Stimulated activated naive CD8-positive, alpha-beta T cell treated with anti-CD3 and anti-CD28 coated beads, Interleukin-15, Interleukin-2, amounts not matched to agents 100 U/mL and 50 U/mL, for 24 hours (primary cell): Measurements from ENCODE around the gene CASTOR1.
A peak's percentile ranks its signal among the peaks of the same experiment; 100 is the strongest.
"Not testable (repeated sequence)": the region's sequence is repeated elsewhere in the genome, so short reads cannot be mapped to it uniquely, and the experiment has no call there.

Experiments
- ATAC-seq: fragments of 150-1000 bp; cut with Tn5 transposase; one replicate; pipeline ENCODE4 v1.10.0; 2021
- DNase-seq: peaks from one replicate; pipeline ENCODE4 v3.0.0; 2021

Gene CASTOR1

GRCh38 chr22:30289141-30289979, at the start of gene CASTOR1:
Gene CASTOR1, minus strand, starts transcription at chr22:30289505. Its CDS starts 8 bp downstream, at chr22:30289497.
- peak; percentile 94 for DNase-seq
- peak; percentile 88 for ATAC-seq

GRCh38 chr22:30338802-30339201, 49.5 kb upstream of the CASTOR1 start:
- ATAC-seq: no peak
- no peak for DNase-seq

DNA sequence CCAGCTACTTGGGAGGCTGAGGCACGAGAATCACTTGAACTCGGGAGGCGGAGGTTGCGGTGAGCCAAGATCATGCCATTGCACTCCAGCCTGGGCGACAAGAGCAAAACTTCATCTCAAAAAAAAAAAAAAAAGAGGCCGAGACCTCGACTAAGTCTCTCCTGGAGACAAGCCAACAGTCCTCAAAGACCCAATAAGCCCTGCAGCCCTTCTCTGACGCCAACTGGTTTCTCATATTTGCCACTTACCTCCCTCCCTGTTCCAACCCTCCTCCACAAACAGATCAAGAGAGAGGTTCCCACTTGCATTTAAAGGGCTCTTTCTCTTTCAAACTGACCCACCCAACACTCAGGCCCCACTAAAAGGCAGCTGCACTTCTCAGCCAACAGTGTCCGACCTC, 49.0 kb upstream of the CASTOR1 start:
- DNase-seq, ATAC-seq: not testable (repeated sequence)

DNA sequence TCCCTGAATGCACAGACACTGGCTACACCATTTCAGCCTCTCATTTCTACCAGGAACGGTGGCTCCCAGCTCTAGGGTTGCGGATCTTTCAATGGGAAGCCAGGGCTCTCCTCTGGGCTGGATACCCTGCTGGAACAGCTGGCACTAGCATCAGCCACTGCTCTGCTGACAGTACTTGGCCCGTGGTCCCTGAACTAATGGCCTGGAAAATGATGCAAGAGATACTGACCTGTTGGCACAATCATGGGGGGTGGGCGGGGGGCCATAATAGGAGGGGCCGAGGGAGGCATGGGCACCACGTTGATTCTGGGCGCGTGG, 48.1 kb upstream of the CASTOR1 start:
- ATAC-seq (no peak), DNase-seq (no peak)

- ATAC-seq (no peak), DNase-seq (no peak)
Measured at GRCh38 chr22:30336752-30337460, 47.6 kb upstream of the CASTOR1 start.

DNA sequence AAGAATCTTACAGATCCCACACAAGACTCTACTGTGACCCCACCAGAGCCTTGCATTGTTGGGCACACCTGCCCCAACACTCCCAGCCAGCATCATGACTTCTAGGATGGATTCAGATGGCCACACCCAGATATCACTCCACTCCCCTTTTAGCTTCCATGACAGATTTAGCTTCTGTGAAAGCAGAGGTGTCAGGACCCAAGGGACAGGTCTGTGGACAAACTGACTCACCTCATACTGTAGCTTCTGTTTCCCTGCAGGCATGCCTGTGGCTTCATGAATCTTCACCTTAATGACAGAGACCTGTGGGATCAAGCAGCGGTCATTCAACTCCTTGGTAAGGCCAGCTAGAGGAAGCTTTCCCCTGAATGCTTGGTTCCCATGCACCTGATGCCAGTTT, 45.9 kb upstream of the CASTOR1 start:
- no peak for ATAC-seq
- no peak for DNase-seq

- no peak for ATAC-seq
- no peak for DNase-seq
Measured at GRCh38 chr22:30334646-30335045, 45.3 kb upstream of the CASTOR1 start.

DNA sequence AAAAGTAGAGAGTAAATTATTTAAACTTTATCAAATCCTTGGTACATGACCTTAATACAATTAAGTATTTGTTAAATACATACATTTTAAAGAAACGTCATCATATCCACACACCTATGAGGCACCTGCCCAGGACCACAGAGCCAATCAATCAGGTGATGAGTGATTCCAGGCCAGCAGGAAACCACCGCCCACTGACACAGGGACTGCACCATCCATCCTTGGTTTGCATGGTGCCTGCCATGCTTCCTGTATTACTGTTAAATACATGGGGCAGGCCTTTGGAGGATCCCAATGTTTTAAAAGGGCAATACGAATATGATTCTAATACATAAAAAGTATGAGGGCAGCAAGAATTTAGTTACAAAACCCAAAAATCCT, 44.4 kb upstream of the CASTOR1 start:
- no peak for DNase-seq
- no peak for ATAC-seq

DNA sequence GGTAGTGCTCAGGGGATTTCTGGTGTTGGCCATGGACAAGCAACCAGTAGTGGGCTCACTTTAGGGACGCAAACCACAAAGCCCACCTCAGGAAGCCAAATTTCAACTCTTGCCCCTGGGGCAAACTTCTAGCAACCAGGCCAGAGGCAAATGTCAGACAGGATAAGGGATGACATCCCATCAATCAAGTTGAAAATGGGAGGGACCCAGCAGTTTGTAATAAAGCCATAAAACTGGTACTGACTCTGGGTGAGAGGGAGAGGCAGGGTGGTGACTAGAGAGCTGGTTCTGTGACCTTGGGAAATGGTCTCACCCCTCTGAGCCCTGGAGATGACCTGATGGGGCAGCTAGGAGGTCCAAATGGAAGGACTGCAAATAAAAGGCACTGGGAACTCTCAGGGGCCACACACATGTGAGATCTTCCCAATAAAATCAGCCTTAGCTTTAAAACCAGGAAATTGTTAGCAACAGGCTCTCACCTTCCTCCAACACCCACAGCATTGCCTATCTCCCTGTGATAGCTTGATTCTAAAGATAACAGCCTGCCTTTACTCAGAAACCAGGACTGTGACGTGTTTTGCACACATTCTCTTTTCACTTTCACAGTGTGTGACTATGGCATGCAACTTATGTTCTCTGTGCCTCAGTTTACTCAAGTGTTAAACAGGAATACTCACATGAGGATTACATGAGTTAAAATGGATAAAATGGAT, 43.8 kb upstream of the CASTOR1 start:
- ATAC-seq: no peak

GRCh38 chr22:30332551-30332950, 43.2 kb upstream of the CASTOR1 start:
- no peak for ATAC-seq
- no peak for DNase-seq

More for the DNA sequence above, 43.8 kb upstream of the CASTOR1 start:
- no peak for DNase-seq

DNA sequence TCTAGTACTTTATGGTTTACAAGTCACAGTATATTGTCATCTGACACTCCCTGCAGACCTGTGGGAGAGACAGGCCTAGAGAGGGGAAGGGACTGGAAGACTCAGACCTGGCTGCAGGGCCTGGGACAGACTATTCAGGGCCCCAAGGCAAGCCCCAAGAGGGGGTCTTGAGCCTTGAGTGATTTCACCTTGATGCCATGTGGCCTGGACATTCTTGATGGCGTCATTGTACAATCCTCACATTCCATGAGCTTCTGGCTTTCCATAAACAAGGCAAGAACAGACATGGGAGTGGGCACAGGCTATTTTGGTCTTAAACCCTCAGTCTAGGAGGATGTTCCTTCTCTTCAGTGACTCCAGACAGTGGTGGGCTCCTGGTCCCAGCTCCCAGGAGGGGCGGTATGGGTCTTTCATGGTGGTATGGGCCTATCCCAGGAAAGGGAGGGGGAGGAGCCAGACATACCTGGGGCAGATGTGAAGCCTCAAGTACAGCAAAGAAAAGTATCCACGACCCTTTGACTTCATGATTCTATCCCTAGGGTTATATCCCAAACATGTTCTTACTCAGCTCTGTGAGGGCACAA, 39.3 kb upstream of the CASTOR1 start:
- no peak for DNase-seq

GRCh38 chr22:30327864-30328345, 38.6 kb upstream of the CASTOR1 start:
- DNase-seq: no peak

More for the DNA sequence above, 39.3 kb upstream of the CASTOR1 start:
- ATAC-seq: no peak

DNA sequence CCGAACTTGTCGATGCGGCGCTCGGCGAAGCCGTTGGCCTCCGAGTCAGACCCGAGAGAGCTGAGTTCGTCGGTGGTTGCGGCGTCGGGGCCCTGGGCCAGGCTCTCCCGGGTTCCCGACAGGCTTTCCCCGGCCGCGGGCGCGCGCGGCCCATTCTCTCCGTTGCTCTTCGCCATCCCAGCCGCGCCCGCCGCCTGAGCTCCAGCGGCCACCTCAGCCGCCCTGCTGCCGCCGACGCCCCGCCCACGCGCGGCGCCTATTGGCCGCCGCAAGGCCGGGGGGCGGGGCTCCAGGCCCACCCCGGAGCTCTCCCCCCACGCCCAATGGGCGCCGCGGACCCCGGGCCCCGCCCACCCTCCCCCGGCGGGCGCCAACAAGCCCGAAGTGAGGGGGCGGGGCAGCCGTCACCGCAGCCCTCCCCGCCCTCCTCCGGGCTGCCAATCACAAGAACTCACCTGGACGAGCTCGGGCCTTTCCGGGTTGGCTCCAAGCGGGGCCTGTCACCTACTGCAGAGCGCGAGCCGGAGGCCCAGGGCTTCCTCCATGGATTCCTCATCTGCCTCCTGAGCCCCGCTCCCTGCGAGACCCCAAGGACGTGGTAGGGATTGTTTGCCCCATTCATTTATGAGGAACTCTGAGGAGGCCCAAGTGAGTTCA, 37.5 kb upstream of the CASTOR1 start, which contains the start of gene TBC1D10A:
Gene TBC1D10A (minus strand): TSS at position 236 of the 657 bp plus-strand sequence. CDS start 60 bp downstream, at position 176.
- DNase-seq (peak; percentile 95), ATAC-seq (peak; percentile 86)

More at GRCh38 chr22:30327864-30328345, 38.6 kb upstream of the CASTOR1 start:
- no peak for ATAC-seq

DNA sequence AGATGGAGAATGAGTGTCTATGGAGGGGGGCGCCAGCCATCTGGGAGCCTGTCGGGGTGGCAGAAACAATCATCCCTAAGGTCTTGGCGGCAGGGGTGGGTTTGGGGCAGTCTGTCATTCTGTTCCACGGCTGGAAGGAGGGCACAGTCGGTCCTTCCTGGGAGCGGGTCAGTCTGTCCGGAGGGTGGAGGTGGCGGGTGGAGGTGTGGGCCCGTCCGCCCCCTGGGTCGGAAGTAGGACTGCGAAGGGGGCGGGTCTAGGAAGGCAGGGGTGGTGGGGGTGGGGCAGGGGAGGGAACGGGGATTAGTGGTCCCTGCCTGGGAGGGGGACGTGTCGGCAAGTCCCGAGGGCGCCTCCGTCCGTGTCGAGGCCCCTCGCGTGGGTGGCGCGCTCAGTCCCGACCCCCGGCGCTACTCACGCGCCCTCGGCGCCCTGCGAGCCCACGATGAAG, 37.0 kb upstream of the CASTOR1 start:
- DNase-seq (no peak), ATAC-seq (peak; percentile 11)

DNA sequence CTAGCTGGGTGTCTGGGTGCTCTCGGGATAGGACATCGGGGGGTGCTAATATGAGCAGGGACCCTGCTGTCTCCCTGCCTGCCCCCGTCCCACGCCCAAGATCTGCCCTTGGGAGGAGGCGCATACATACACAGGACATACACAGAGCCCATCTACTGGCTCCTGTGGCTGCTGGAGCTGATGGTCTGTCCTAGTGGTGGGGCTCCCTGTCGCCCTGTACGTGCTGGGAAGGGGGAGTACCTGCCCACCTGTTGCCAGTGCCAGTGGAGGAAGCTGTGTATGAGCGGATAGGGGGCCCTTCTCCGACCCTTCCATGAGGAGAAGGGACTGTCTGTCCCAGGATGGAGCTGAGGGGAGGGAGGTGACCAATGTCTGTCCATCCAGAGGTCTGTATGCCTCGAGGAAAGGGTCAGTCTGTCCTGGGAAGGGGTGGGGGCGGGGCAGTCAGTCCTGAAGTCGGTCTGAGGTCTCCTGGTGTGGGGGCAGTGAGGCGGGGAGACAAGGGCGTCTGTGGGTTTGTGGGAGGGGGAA, 36.5 kb upstream of the CASTOR1 start:
- no peak for DNase-seq
- ATAC-seq: no peak

DNA sequence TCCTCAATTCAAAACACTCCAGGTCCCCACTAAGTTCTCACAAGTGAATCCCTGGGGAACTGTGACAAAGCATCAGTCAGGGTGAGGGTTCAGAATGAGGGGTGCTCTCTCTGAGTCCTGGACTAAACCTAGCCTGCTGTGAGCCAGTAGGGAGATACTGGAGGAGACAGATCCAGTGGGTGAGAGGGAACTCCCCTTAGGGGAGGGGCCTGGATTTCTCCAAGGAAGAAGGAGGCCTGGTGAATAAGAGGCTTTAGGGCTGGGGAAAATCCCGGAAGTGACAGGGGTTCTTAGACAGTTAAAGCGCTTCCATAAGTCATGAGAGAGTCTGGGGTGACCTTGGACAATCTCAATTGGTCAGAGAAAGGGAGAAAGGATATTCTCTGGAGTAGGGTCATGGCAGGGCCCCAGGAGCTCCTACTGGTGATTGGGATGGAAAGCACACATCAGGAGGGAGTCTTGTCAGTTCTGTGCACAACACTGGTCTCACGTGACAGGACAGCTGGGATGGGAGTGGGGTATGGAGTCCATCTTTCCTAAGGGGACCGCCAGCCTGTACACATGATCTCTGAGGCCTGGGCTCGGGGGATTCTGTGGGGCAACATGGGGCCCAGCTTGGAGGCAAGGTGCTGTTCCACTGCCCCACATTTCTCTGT, 35.9 kb upstream of the CASTOR1 start:
- DNase-seq (no peak), ATAC-seq (no peak)

GRCh38 chr22:30324014-30324730, 34.9 kb upstream of the CASTOR1 start:
- DNase-seq: peak; percentile 60
- peak; percentile 37 for ATAC-seq

GRCh38 chr22:30323246-30323645, 33.9 kb upstream of the CASTOR1 start:
- DNase-seq: no peak

GRCh38 chr22:30321461-30321860, 32.2 kb upstream of the CASTOR1 start:
- ATAC-seq (no peak), DNase-seq (no peak)

More at GRCh38 chr22:30323246-30323645, 33.9 kb upstream of the CASTOR1 start:
- no peak for ATAC-seq

DNA sequence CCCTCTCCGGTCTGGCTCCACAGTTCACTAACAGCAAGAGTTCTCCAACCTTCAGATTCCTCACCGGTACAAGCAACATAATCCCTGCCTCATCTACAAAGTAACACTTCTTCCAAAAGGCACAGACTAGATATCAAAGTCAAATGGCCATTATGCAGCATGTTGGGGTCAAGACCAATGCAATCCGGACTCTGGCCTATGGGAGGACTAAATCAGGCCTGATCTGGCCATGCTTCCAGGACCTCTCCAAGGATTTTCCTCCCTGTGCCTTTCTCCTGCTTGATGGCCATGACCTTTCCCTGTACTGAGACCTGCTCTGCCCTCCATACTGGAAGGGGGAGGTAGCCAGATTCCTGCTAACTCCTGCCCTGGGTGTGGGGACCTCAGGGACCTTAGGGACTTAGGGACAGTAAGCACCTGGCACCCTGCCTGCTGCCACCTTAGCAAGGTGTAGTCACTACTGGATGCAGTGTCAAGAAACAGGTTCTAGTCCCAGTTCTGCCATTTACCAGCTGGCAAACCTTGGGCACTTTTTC, 30.8 kb upstream of the CASTOR1 start:
- no peak for DNase-seq
- ATAC-seq: no peak
